PC-9 (cell line): ENCODE results near the gene DSCAM.

Experiments
- EZH2 ChIP-seq: fragments of 200-600 bp; sonication (generic); IDR thresholded peaks from 2 replicates; pipeline ENCODE4 v1.8.0; 2017; ENCODE audit warnings: antibody characterized with exemption, low read depth
- TF ChIP-seq, protein P1 (sequence below): fragments of 200-600 bp; sonication (generic); conservative IDR thresholded peaks from 2 replicates; pipeline ENCODE4 v1.6.1; 2017; ENCODE audit warnings: mixed run types, antibody characterized with exemption, mild to moderate bottlenecking, moderate library complexity

DNA sequence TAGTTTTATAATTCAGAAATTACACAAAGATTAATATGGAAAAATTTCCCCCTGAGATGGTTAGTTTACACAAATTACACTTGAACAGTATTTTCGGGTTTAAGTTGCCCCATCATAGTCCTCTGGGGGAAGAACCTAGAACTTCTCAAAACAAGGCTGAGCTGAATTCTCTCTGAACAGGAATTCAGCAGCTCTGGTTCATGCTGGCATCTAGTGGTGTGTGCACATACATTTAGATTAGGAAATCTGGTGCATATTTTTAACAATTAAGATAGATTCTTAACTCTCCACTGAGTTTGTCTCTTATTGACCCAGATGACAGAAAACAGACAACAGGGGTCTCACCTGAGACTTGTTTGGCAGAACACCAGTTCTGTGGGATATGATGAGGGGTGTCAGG is 410.7 kb downstream of the DSCAM start:
- no peak for TF ChIP-seq EZH2
- TF ChIP-seq, protein P1, sequence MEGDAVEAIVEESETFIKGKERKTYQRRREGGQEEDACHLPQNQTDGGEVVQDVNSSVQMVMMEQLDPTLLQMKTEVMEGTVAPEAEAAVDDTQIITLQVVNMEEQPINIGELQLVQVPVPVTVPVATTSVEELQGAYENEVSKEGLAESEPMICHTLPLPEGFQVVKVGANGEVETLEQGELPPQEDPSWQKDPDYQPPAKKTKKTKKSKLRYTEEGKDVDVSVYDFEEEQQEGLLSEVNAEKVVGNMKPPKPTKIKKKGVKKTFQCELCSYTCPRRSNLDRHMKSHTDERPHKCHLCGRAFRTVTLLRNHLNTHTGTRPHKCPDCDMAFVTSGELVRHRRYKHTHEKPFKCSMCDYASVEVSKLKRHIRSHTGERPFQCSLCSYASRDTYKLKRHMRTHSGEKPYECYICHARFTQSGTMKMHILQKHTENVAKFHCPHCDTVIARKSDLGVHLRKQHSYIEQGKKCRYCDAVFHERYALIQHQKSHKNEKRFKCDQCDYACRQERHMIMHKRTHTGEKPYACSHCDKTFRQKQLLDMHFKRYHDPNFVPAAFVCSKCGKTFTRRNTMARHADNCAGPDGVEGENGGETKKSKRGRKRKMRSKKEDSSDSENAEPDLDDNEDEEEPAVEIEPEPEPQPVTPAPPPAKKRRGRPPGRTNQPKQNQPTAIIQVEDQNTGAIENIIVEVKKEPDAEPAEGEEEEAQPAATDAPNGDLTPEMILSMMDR = no peak
